Breast epithelium (tissue), 3 donors: ENCODE data around the gene UQCRC2.

ENCODE experiments used
- CTCF ChIP-seq, 3 donors: fragments of 450-650 bp; IDR thresholded peaks; one replicate each; pipeline ENCODE4 v1.5.1; 2016 to 2017; ENCODE audit warnings: antibody characterized with exemption in 3 of 3, mild to moderate bottlenecking in 3 of 3, moderate library complexity in 3 of 3
- POLR2A ChIP-seq: fragments of 450-650 bp; IDR thresholded peaks from one replicate; pipeline ENCODE4 v1.6.1; 2016; ENCODE audit warnings: antibody characterized with exemption, mild to moderate bottlenecking, moderate library complexity
- POLR2AphosphoS5 ChIP-seq, 3 donors: sonication (generic); formaldehyde crosslinking; IDR thresholded peaks; one replicate each; pipeline ENCODE4 v1.6.1; 2017; ENCODE audit warnings: antibody characterized with exemption in 3 of 3

- TF ChIP-seq CTCF (IDR thresholded peaks at IDR 0.05) (no peak), POLR2A (no peak), POLR2AphosphoS5 (IDR thresholded peaks at IDR 0.05) (no peak)
These were observed 55.3 kb downstream of the UQCRC2 start for GRCh38 chr16:22008215-22009059.
